NCI-H748 (cell line): ENCODE results near the gene FGF13.

Experiments
- DNase-seq: peaks from one replicate; lab custom pipeline; 2025; ENCODE audit not compliant: unreplicated experiment; lab: John Stamatoyannopoulos, UW

FGF13 gene

DNA sequence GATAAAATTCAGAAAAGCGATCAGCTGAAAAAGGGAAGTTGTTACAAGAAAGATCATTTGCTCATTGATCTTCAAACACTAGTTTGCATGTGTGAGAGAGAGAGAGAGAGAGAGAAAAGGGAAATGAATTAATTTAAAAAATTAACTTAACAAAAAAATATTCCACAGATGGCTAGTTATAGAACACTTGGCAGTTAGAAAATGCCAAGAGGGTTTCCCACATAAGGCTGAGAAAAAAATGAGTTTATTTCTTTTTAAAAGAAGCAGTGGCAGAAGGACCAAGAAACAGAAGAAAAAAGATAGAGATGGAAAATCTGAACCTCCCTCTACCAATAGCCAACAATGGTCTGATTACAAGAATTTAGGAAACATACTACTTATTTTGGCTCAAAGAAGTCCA lies 47.1 kb downstream of the FGF13 start:
- DNase-seq = no peak

DNA sequence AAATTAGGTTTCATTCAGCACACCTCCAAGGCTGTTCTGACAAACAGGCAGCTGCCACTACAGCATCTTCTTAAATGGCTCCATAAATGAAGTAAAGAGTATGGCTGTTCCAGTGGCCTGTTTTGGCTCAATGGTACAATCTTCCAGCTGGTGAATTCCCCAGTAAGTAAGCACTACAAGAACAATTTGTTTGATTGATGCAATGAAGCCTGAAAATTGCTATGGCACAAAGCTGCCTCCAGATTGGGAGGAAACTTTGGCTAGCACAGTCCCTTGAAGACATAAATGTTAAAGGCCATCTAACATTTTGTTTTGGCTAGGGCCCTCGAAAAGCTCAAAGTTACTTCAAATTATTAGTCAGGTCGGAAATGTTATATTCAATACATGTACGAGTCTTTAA lies 47.5 kb downstream of the FGF13 start:
- DNase-seq = no peak

DNA sequence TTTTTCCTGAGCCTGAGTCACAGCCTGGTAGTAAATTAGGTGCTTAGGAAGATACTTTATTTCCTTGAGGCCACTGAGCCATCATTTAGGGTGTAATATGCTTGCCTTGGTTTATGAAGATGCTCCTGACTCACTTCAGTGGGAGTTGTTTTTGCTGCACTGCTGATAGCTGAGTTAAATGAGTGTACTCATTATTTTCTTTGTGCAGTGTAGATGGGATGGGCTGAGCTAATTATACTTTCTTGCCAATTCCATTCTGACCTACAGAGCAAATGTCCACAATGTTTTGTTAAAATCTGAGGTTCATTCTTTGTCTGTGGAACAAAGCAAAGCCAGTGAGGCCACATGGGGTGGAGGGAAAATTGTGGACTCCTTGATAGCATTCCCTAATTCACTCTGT lies 60.0 kb downstream of the FGF13 start:
- no peak for DNase-seq

DNA sequence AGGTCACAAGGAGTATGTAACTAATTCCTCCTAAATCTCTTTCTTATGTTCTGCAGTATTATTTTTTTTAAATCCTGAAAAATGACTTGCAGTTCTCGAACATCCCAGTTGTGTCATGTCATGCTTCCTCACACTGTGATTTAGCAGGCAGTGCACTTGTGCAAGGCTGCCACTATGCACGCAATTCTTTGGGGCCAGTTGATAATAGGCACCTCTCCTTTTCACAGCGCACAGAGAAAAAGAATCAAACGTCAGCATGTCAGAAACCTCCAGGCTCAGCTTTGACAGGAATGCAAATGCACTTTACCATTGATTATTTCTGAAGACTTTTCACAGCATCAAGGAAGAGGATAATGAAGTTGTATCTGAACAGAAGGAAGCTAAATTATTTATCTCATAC lies 62.9 kb downstream of the FGF13 start:
- no peak for DNase-seq

DNA sequence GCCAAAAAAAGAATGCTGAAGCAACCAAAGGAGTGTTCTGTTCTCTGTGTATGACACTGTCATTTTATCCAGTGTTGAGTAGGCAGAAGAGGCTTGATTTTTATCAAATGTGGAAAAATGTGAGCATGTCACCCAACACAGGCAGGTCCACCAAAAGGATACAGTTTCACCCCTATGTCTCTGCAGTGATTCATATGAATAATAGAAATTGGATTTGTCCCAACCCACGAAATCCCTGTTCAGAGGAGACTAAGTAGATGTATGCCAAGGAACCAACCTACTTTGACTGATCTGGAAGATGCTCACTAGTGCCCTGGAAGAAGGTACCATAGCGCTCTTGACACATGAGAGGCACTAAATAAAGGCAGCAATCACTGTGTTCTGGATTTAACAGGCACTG lies 72.5 kb downstream of the FGF13 start:
- DNase-seq = no peak
